NCI-H2171 treated with DMSO at 0.1 percent for 48 hours (cell line): Measurements from ENCODE around the gene ZDBF2.
A peak's percentile ranks its signal among the peaks of the same experiment; 100 is the strongest.
"Not testable (repeated sequence)": the region's sequence is repeated elsewhere in the genome, so short reads cannot be mapped to it uniquely, and the experiment has no call there.

Source experiments
- DNase-seq: peaks from one replicate; lab custom pipeline; 2025; lab: John Stamatoyannopoulos, UW

The ZDBF2 gene

GRCh38 chr2:206259376-206260187 lies 14.9 kb upstream of the ZDBF2 start:
- DNase-seq: no peak

DNA sequence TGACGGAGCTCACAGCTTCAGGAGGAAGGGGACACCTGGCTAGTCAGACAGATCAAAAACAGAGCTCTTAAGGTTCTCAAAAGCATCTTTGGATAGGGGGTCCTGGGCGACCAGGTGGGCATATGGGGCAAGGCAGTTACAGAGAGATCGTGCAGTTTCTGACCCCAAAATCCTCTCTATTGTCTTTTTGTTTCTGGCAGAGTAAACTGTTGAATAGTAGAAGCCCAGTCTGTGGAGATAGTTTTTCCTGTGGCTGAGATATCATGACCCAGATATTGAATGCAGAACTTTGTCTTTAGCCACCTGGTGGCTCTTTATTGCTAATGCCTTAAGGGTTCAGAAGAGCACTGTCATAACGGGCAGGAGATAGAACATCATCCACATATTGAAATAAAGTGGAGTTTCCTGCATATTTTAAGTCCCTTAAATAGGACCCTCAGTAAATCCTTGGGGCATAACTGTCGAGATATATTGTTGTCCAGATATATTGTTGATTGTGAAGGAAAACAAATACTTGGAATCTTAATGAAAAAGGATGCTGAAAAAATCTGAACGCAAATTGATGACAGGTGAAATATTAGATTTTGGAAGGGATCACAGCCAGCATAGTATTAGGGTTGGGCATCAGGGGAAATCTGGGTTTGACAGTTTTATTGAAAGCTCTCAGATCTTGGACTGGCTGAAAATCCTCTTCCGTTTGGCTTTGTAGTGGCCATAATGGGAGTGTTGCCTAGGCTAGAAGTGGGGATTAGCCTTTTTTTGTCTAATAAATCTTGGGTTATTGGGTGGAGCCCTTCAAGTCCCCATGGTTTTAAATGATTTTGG lies 14.1 kb upstream of the ZDBF2 start:
- peak; percentile 26 for DNase-seq

DNA sequence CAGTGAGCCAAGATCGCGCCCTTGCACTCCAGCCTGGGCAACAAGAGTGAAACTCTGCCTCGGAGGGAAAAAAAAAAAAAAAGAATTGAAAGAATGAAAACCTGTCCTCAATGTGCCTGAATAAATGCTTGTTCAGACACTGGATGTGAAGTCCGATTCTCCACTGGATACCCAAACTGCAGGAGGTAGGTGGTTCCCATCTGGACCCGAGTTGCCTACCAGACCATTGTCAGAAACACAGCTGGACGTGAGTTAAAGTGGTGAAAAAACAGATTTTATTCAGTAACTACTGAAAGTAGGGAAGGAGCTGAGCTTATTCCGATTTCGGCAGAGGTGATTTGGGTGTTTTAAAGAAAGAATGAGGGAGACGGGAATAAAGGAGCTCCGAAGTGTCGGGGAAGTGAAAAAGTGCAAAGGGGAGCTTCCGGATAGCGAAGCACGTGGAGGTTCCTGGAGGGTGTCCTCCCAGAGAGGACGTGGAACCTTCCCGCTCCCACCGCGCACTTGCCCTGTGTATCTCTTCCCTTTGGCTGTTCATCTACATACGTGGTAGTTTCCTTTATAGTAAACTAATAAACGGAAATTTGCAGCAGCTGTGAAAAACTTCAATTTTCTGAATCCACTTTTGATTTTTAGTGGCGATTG lies 10.4 kb upstream of the ZDBF2 start:
- no peak for DNase-seq

DNA sequence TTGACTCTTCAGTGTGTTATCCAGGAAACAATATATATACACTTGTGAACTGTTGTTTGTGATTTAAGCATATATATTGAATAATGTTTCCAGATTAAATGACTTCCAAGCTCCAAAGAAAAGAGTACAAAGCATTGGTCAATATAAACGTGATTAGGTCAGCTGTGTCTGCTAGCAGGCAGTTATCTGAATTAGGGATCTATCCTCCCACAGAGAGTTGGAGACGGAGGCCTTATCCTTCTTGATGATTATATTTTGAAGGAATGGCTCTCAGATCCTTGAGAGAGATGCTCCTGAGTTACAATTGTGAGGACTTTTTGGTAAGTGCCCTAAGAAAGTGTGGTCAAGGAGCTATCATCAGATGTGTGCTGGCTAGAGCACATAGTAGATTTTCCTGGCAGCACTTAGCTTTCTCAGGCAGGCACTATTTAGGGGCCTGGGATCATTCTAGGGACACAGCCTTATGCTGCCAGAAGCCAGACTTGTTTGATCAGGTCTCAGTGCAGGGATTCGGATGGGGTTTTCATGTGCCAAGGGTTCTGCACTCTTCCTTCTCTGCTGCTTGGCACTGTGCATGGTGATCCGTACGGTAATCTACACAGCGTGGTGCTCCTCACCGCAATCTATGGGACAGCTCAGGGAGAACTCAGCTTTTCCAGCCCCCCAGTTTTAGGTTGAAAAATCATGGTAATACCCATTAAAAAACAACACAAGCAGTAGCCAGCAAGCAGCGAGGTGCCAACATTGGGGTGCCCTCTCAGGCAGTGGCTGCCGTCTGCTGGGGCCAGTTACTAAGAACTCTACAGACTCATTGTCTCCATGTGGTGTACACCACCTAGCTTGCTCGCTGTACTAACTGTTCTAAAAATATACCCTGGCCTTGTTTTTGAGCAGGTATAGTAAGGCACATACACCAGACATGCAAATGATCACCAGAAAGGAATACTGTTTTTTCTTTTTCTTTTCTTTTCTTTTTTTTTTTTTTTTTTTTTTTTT lies 8.0 kb upstream of the ZDBF2 start:
- no peak for DNase-seq

GRCh38 chr2:206267567-206267966 lies 6.9 kb upstream of the ZDBF2 start:
- no peak for DNase-seq

GRCh38 chr2:206271065-206271464 lies 3.4 kb upstream of the ZDBF2 start:
- no peak for DNase-seq

- no peak for DNase-seq
These were observed 558 bp upstream of the ZDBF2 start for GRCh38 chr2:206273905-206274304.

DNA sequence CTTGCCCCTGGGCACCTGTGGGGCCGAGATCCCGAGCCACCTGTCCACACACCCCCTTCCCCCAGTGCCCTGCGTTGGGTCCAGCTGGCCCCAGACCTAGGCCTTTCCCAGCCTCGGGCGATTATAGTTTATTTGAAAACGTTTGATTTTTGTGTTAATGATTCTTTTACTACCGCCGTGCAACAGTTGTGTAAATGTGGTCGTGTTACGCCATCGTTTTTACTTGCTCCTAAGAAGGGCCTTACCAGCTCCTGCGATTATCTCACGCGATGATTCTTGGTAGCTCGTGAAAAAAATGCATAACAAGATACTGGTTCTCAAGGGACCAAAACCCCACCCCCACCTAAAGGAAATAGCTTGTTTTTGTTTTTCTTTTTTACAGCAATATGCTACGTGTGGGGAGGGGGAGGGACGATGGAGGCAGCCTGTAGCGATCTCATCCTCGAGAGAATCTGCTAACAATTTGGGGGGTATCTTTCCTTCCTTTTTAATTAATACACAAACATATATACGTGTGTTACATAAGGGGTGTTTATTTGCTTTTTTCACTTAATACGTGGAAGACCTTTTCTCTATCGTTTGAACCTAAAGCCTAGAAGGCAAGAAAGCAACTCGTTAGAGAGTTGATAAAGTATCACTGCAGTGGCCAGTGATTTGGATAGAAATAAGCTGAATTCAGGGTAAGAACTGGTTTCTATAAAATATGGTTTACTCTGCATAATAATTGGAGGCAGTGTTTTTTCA lies 1.0 kb downstream of the ZDBF2 start:
- DNase-seq: peak; percentile 78

DNA sequence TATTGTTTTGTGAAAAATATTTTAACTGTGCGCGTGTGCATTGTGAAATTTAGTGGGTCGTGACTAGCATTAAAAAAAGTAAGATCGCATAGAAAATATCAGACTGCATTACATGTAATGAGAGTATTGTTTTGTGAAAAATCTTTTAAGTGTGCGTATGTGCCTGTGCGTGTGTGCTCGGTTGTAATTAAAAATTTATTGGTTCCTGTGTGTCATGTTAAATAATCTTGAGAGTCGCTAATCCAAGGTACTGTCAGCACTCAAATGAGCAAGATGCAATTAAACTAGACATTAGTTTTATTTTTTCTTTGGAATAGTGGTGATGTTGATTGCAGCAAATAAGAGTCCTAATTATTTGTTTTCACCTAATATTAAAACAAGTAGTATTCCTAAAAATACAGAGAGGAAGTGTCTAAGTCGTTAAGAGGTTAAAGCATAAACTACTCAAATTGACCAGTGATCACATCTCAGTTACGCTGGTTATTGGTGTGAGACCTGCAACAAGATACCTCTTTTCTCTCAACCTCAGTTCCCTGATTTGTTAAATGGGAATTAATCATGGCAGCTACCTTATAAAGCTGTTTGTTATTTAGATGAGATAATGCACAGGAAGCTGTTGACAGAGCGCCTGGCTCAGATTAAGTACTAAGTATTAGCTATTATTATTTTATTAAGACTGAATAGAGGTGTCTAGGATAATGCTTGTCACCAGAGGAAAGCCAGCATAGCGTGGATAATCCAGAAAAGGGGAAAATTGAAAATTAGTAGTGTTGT lies 1.9 kb downstream of the ZDBF2 start:
- peak; percentile 11 for DNase-seq

DNA sequence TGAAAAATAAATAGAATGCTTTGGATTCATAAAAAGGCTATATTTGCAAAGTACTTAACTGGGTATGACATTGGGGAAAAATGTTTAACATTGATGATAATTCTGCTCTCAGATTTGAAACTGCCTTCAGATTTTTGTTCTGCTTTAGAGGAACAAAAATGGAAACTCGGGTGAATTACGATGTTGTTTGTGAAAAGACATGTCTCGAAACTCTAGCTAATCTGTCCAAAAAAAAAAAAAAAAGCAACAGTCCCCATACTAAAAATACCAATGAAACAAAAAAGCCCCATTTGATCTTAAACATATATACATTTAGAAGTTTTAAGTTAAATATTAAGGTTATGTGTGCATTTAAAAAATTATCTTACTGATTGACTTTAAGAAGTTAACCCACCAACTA lies 3.0 kb downstream of the ZDBF2 start:
- no peak for DNase-seq

- DNase-seq: no peak
These were observed 8.3 kb downstream of the ZDBF2 start for GRCh38 chr2:206282746-206283145.

DNA sequence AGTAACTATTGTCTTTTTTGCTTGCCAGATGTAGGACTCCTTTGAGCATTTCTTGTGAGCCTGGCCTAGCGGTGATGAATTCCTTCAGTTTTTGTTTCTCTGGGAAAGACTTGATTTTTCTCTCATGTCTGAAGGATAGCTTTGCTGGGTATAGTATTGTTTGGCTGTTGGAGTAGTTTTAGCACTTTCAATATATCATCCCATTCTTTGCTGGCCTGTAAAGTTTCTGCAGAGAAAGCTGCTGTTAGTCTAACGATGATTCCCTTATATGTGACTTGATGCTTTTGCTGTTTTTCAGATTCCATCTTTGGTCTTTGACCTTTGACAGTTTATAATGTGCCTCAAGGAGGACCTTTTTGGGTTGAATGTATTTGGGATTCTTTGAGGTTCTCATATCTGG lies 12.7 kb downstream of the ZDBF2 start:
- DNase-seq: no peak

GRCh38 chr2:206289391-206289790 lies 14.9 kb downstream of the ZDBF2 start:
- DNase-seq: no peak

GRCh38 chr2:206296128-206296527 lies 21.7 kb downstream of the ZDBF2 start:
- DNase-seq: no peak

DNA sequence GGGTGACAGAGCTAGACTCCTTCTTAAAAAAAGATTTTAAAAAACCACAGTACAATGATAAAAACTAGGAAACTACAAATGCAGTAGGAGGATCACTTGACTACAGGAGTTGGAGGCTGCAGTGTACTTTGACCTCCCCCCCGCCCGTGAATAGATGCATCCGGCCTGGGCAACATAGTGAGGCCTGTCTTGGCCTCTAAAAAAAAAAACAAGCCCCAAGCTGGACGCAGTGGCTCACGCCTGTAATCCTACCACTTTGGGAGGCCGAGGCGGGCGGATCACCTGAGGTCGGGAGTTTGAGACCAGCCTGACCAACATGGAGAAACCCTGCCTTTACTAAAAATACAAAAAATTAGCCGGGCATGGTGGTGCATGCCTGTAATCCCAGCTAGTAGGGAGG lies 25.1 kb downstream of the ZDBF2 start:
- DNase-seq: not testable (repeated sequence)

GRCh38 chr2:206305523-206306245 lies 31.2 kb downstream of the ZDBF2 start:
- no peak for DNase-seq

- no peak for DNase-seq
These were observed 36.6 kb downstream of the ZDBF2 start for GRCh38 chr2:206311026-206311425.

GRCh38 chr2:206316141-206316540 lies 41.7 kb downstream of the ZDBF2 start:
- no peak for DNase-seq

GRCh38 chr2:206323033-206323432 lies 48.6 kb downstream of the ZDBF2 start:
- DNase-seq: no peak
